Spinal cord (tissue), 10 donors: Measurements from ENCODE around the gene IRAK3. TPM values are rescaled to one million over a fixed set of nuclear protein-coding genes. Genes with fewer than 3 reads are reported as not detected.
A peak's percentile ranks its signal among the peaks of the same experiment; 100 is the strongest.

ENCODE experiments used
- DNase-seq, 6 donors: peaks; one replicate each; pipeline versions ENCODE4 v3.0.0 to v3.0.0-alpha.2; 2013 to 2015; ENCODE audit warnings: low spot score in 6 of 6, low read depth in 4 of 6
- H3K27ac ChIP-seq: one replicate; pipeline ENCODE4 v1.5.1; 2013; ENCODE audit warnings: low read depth, low read length, control low read depth
- H3K27me3 ChIP-seq: one replicate; pipeline ENCODE4 v1.6.1; 2013; ENCODE audit warnings: low read length; ENCODE audit not compliant: control insufficient read depth, insufficient read depth
- H3K36me3 ChIP-seq: one replicate; pipeline ENCODE4 v1.6.1; 2013; ENCODE audit warnings: low read length; ENCODE audit not compliant: control insufficient read depth, insufficient read depth
- H3K4me1 ChIP-seq: one replicate; pipeline ENCODE4 v1.6.1; 2013; ENCODE audit warnings: low read length; ENCODE audit not compliant: control insufficient read depth, insufficient read depth
- H3K4me3 ChIP-seq: one replicate; pipeline ENCODE4 v1.5.1; 2013; ENCODE audit warnings: low read depth, low read length, control low read depth
- H3K9me3 ChIP-seq: one replicate; pipeline ENCODE4 v1.6.1; 2013; ENCODE audit warnings: low read length; ENCODE audit not compliant: control insufficient read depth, insufficient read depth
- WGBS: methylation state at CpG from one replicate; pipeline ENCODE4 v1.1.5; 2013; ENCODE audit warnings: missing lambda C conversion rate; ENCODE audit not compliant: insufficient coverage; 5-methylcytosine and 5-hydroxymethylcytosine counted together
- polyA plus RNA-seq, 2 donors: library from polyadenylated mRNA; unstranded; fragments of 120-200 nt; gene quantifications; one replicate each; pipeline ENCODE4 v1.2.1, GENCODE V29; 2013; ENCODE audit not compliant: insufficient read length in 2 of 2
- total RNA-seq, 2 donors: library from RNA; depleted of rRNA in 1 of 2; stranded (reverse); fragments of 120-200 nt in 1 of 2; fragments of >200 nt in 1 of 2; gene quantifications; one replicate each; pipeline versions ENCODE4 v1.2.3 to v1.2.4, GENCODE V29; 2013 to 2014
- donor health status: healthy.

Gene IRAK3
- total and polyA plus RNA-seq, 4 donors, result 3.1 to 11.4 (median 4.2) TPM

GRCh38 chr12:66152732-66153131 is 36.3 kb upstream of the IRAK3 start:
- no CpG with 5 or more reads among the region's 1 CpG for WGBS

GRCh38 chr12:66154776-66155175 is 34.2 kb upstream of the IRAK3 start:
- no peak for DNase-seq
- Histone ChIP-seq H3K9me3 (no peaks in the 10 kb centered on the region), H3K4me3 (no peak overlapping the region), H3K36me3 (peaks cover 9% of the 10 kb centered on the region), H3K27me3 (no peaks in the 10 kb centered on the region), H3K27ac (no peak overlapping the region), H3K4me1 (no peaks in the 10 kb centered on the region)

More at GRCh38 chr12:66152732-66153131, 36.3 kb upstream of the IRAK3 start:
- DNase-seq, result no peak
- H3K36me3 ChIP-seq, result peaks cover 9% of the 10 kb centered on the region
- no peaks in the 10 kb centered on the region for H3K4me1 ChIP-seq
- no peaks in the 10 kb centered on the region for H3K27me3 ChIP-seq
- no peaks in the 10 kb centered on the region for H3K9me3 ChIP-seq
- H3K4me3 ChIP-seq, result no peak overlapping the region
- no peak overlapping the region for H3K27ac ChIP-seq

GRCh38 chr12:66156654-66157053 is 32.4 kb upstream of the IRAK3 start:
- H3K36me3 ChIP-seq, result peaks cover 7% of the 10 kb centered on the region
- no peaks in the 10 kb centered on the region for H3K27me3 ChIP-seq
- H3K9me3 ChIP-seq, result no peaks in the 10 kb centered on the region
- no peak for DNase-seq
- no peaks in the 10 kb centered on the region for H3K4me1 ChIP-seq
- H3K27ac ChIP-seq, result no peak overlapping the region
- H3K4me3 ChIP-seq, result no peak overlapping the region
- no CpG with 5 or more reads among the region's 2 CpGs for WGBS

GRCh38 chr12:66159123-66159522 is 29.9 kb upstream of the IRAK3 start:
- no peaks in the 10 kb centered on the region for H3K9me3 ChIP-seq
- peaks cover 7% of the 10 kb centered on the region for H3K36me3 ChIP-seq
- H3K27ac ChIP-seq, result no peak overlapping the region
- H3K27me3 ChIP-seq, result no peaks in the 10 kb centered on the region
- no peaks in the 10 kb centered on the region for H3K4me1 ChIP-seq
- DNase-seq, result no peak
- no peak overlapping the region for H3K4me3 ChIP-seq

- WGBS, result 91% methylated on average over 24 of the region's 28 CpGs
- Histone ChIP-seq H3K4me3 (no peak overlapping the region), H3K9me3 (peaks cover 2% of the 10 kb centered on the region), H3K4me1 (no peaks in the 10 kb centered on the region), H3K27me3 (no peaks in the 10 kb centered on the region), H3K36me3 (peaks cover 7% of the 10 kb centered on the region), H3K27ac (no peak overlapping the region)
- DNase-seq, result no peak
Measured at GRCh38 chr12:66160704-66161103, 28.3 kb upstream of the IRAK3 start.

GRCh38 chr12:66162701-66163100 is 26.3 kb upstream of the IRAK3 start:
- peaks cover under 1% of the 10 kb centered on the region for H3K4me1 ChIP-seq
- no peak overlapping the region for H3K4me3 ChIP-seq
- H3K27ac ChIP-seq, result no peak overlapping the region
- peaks cover 2% of the 10 kb centered on the region for H3K9me3 ChIP-seq
- 44% methylated on average over 1 of the region's 2 CpGs for WGBS
- no peaks in the 10 kb centered on the region for H3K27me3 ChIP-seq
- DNase-seq, result peak in 1 of 6 donors; percentile 6
- H3K36me3 ChIP-seq, result peaks cover 7% of the 10 kb centered on the region

GRCh38 chr12:66163289-66163688 is 25.7 kb upstream of the IRAK3 start:
- H3K4me1 ChIP-seq, result peaks cover 4% of the 10 kb centered on the region
- no peak for DNase-seq
- H3K4me3 ChIP-seq, result no peak overlapping the region
- H3K36me3 ChIP-seq, result peaks cover 7% of the 10 kb centered on the region
- no peak overlapping the region for H3K27ac ChIP-seq
- peaks cover 2% of the 10 kb centered on the region for H3K9me3 ChIP-seq
- WGBS, result no CpG with 5 or more reads among the region's 4 CpGs
- H3K27me3 ChIP-seq, result no peaks in the 10 kb centered on the region

- peaks cover 4% of the 10 kb centered on the region for H3K4me1 ChIP-seq
- DNase-seq, result no peak
- H3K36me3 ChIP-seq, result peaks cover 7% of the 10 kb centered on the region
- peaks cover 2% of the 10 kb centered on the region for H3K9me3 ChIP-seq
- no peak overlapping the region for H3K4me3 ChIP-seq
- no peak overlapping the region for H3K27ac ChIP-seq
- WGBS, result 100% methylated on average over 1 of the region's 3 CpGs
- no peaks in the 10 kb centered on the region for H3K27me3 ChIP-seq
Measured at GRCh38 chr12:66164349-66164821, 24.6 kb upstream of the IRAK3 start.

GRCh38 chr12:66165141-66165540 is 23.9 kb upstream of the IRAK3 start:
- Histone ChIP-seq H3K27me3 (no peaks in the 10 kb centered on the region), H3K9me3 (peaks cover 2% of the 10 kb centered on the region), H3K36me3 (peaks cover 7% of the 10 kb centered on the region), H3K4me1 (peaks cover 6% of the 10 kb centered on the region), H3K27ac (no peak overlapping the region), H3K4me3 (no peak overlapping the region)
- no CpG with 5 or more reads among the region's 2 CpGs for WGBS
- no peak for DNase-seq

- Histone ChIP-seq H3K4me1 (peaks cover 10% of the 10 kb centered on the region), H3K9me3 (peaks cover 2% of the 10 kb centered on the region), H3K27me3 (no peaks in the 10 kb centered on the region), H3K4me3 (no peak overlapping the region), H3K27ac (no peak overlapping the region), H3K36me3 (no peaks in the 10 kb centered on the region)
- no peak for DNase-seq
- WGBS, result no CpG with 5 or more reads among the region's 2 CpGs
Measured at GRCh38 chr12:66166561-66166960, 22.5 kb upstream of the IRAK3 start.
